ENCODE measurements around the gene ZNF547.
A peak's percentile ranks its signal among the peaks of the same experiment; 100 is the strongest.
"Not testable (repeated sequence)": the region's sequence is repeated elsewhere in the genome, so short reads cannot be mapped to it uniquely, and the experiment has no call there.

Gene ZNF547

GRCh38 chr19:57374647-57375046, 11.3 kb downstream of the ZNF547 start:
- DNase-seq (ENCODE audit: low read depth in 2 of 2): not testable (repeated sequence)

- no peak for DNase-seq (ENCODE audit: low read depth in 2 of 2)
Observed at GRCh38 chr19:57376151-57376550, 12.8 kb downstream of the ZNF547 start.

GRCh38 chr19:57377498-57378146, 14.3 kb downstream of the ZNF547 start:
- no peak for DNase-seq (ENCODE audit: low read depth in 2 of 2)

DNA sequence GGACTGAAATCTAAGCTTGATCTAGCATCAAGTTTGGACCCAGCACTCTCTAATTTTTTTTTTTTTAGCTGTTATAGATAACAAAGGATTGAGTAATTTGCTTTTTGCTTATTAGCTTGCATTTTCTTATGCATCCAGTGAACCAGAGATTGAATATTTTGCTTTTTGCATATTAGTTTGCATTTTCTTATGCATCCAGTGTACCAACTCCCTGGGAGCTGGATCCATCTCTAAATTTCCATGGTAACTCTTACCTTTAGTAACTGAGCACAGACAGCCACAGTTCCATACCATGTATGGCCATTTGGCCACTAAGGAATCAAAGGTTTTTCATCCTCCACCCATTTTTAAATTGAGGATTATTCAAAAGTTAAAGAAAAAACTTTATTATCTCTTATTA, 17.6 kb downstream of the ZNF547 start:
- DNase-seq (ENCODE audit: low read depth in 2 of 2): no peak

- DNase-seq (ENCODE audit: low read depth in 2 of 2): no peak
Observed at GRCh38 chr19:57382806-57383488, 19.6 kb downstream of the ZNF547 start.

- no peak for DNase-seq (ENCODE audit: low read depth in 2 of 2)
Observed at GRCh38 chr19:57389194-57389729, 25.9 kb downstream of the ZNF547 start.

DNA sequence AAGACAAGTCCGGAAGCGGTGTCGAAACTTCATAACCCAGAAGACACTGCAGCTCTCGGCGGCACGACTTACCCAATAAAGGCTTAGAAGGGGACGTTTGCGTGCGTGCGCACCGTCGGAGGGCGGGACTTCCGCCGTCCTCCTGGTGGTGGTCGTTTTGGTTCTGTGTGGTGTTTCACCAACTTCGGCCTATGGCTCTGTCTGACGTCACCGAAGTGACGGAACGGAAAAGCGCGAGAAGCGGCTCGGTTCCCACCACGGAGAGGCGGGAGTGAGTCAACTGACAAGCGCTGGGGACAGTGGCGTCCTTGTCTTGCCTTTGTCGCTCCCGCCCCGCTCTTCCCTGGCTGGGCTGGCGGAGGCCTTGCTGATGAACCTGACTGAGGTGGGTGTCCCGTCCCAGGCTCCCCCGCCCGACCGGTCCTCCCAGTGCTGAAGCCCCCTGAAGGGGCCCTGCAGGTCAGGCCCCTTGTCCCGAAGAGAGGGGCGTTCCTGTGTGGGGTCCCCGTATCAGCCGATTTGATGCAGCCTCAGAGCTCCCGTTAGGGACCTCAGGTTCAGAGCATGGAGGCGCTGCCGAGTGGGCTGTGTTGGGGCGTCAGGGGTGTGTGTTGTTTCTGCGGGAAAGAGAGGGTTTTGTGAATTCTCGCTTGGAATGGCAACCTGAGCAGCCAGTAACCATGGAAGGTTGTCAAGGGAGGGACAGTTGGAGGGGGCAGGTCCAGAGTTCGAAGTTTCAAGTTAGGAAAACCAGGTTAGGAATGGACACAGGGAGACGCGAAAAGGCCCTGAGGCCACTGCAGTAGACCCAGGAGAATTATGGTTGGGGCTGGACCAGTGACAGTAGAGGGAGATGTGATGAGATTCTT, 26.6 kb downstream of the ZNF547 start, which contains the start of gene ZNF548:
ZNF548 (plus strand) TSS at position 125 of the 869 bp plus-strand sequence; CDS start at position 371, 246 bp downstream.
- DNase-seq (ENCODE audit: low read depth in 2 of 2): peak; percentile 93 to 94

GRCh38 chr19:57395710-57396109, 32.4 kb downstream of the ZNF547 start:
- no peak for DNase-seq (ENCODE audit: low read depth in 2 of 2)

GRCh38 chr19:57398868-57399267, 35.5 kb downstream of the ZNF547 start:
- DNase-seq (ENCODE audit: low read depth in 2 of 2): no peak

GRCh38 chr19:57403737-57404563, 40.6 kb downstream of the ZNF547 start:
- DNase-seq (ENCODE audit: low read depth in 2 of 2): no peak

GRCh38 chr19:57406516-57407123, 43.3 kb downstream of the ZNF547 start:
- DNase-seq (ENCODE audit: low read depth in 2 of 2): peak; percentile 31 to 44

GRCh38 chr19:57410877-57411671, 47.7 kb downstream of the ZNF547 start, which contains the start of gene ZNF17:
TSS of gene ZNF17 (plus strand) at chr19:57411161. CDS start at chr19:57413616, 2,455 bp downstream.
- DNase-seq (ENCODE audit: low read depth in 2 of 2): peak; percentile 75 to 78

GRCh38 chr19:57419439-57419838, 56.1 kb downstream of the ZNF547 start:
- no peak for DNase-seq (ENCODE audit: low read depth in 2 of 2)

- no peak for DNase-seq (ENCODE audit: low read depth in 2 of 2)
Observed at GRCh38 chr19:57421037-57421436, 57.7 kb downstream of the ZNF547 start.
